Endothelial cell (in vitro differentiated cells): ENCODE results near the gene CBFA2T3. TPM values are rescaled to one million over a fixed set of nuclear protein-coding genes. Genes with fewer than 3 reads are reported as not detected.

Experiments
- DNase-seq: peaks from one replicate; pipeline ENCODE4 v3.0.0; 2021; ENCODE audit warnings: low spot score
- H3K27ac Mint-ChIP-seq: one replicate; pipeline ENCODE4 v1.8.0; 2021; ENCODE audit warnings: mixed read lengths, inconsistent platforms; ENCODE audit not compliant: unreplicated experiment
- H3K27me3 Mint-ChIP-seq: one replicate; pipeline ENCODE4 v1.8.0; 2021; ENCODE audit warnings: mild to moderate bottlenecking, moderate library complexity, mixed read lengths, inconsistent platforms; ENCODE audit not compliant: unreplicated experiment
- H3K36me3 Mint-ChIP-seq: one replicate; pipeline ENCODE4 v1.8.0; 2021; ENCODE audit warnings: mild to moderate bottlenecking, low read depth, mixed read lengths, inconsistent platforms; ENCODE audit not compliant: unreplicated experiment
- H3K4me1 Mint-ChIP-seq: one replicate; pipeline ENCODE4 v1.8.0; 2021; ENCODE audit warnings: mild to moderate bottlenecking, mixed read lengths, inconsistent platforms; ENCODE audit not compliant: unreplicated experiment
- H3K4me3 Mint-ChIP-seq: one replicate; pipeline ENCODE4 v1.8.0; 2021; ENCODE audit warnings: mild to moderate bottlenecking, mixed read lengths, inconsistent platforms; ENCODE audit not compliant: unreplicated experiment
- H3K9me3 Mint-ChIP-seq: one replicate; pipeline ENCODE4 v1.8.0; 2021; ENCODE audit warnings: mixed read lengths, inconsistent platforms; ENCODE audit not compliant: unreplicated experiment
- CTCF ChIP-seq: fragments of 200-600 bp; sonication (generic); IDR thresholded peaks from one replicate; pipeline ENCODE4 v1.5.0; 2021; ENCODE audit warnings: antibody characterized with exemption; ENCODE audit not compliant: unreplicated experiment
- total RNA-seq: library from RNA; stranded (reverse); fragmentation: NEBNext Ultra II Directional; extraction: Animal tissue kit (Norgen Biotek cat#: 25700); gene quantifications from one replicate; pipeline ENCODE4 v1.2.1, GENCODE V29; 2021; ENCODE audit not compliant: unreplicated experiment

CBFA2T3 gene
- total RNA-seq, 1 donor from 2014 or later: 1.6 TPM

- H3K9me3 Mint-ChIP-seq: no peaks in the 10 kb centered on the region
- no peaks in the 10 kb centered on the region for H3K36me3 Mint-ChIP-seq
- no peak for DNase-seq
- H3K4me3 Mint-ChIP-seq: no peak overlapping the region
- H3K4me1 Mint-ChIP-seq: no peaks in the 10 kb centered on the region
- peak overlapping the region; percentile 14 for H3K27ac Mint-ChIP-seq
- H3K27me3 Mint-ChIP-seq: peaks cover 8% of the 10 kb centered on the region
- TF ChIP-seq CTCF: no peak
Observed at GRCh38 chr16:88964636-88965035, 12.4 kb downstream of the CBFA2T3 start.

DNA sequence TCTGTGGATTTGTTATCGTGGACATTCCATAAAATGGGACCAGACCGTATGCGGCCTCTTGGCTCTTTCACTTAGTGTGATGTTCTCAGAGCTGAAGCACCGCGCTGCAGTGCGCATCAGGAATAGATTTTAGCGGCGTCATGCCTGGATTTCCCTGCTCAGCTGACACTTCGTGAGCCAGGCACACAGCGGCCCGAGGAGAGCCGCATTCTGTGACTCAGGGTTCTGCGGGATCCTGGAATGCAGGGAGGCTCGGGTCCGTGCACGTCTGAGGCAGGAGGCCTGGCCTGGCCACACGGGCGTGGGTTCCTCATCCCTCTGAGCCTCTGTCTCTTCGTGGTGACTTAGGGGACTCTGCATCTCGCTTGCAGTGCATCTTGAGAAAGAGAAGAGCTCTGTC is 13.4 kb downstream of the CBFA2T3 start:
- peaks cover 8% of the 10 kb centered on the region for H3K27me3 Mint-ChIP-seq
- no peak for TF ChIP-seq CTCF
- H3K9me3 Mint-ChIP-seq: no peaks in the 10 kb centered on the region
- no peak for DNase-seq
- no peaks in the 10 kb centered on the region for H3K4me1 Mint-ChIP-seq
- H3K4me3 Mint-ChIP-seq: no peak overlapping the region
- H3K36me3 Mint-ChIP-seq: no peaks in the 10 kb centered on the region
- H3K27ac Mint-ChIP-seq: no peak overlapping the region

GRCh38 chr16:88962478-88963152 is 14.4 kb downstream of the CBFA2T3 start:
- no peak overlapping the region for H3K27ac Mint-ChIP-seq

DNA sequence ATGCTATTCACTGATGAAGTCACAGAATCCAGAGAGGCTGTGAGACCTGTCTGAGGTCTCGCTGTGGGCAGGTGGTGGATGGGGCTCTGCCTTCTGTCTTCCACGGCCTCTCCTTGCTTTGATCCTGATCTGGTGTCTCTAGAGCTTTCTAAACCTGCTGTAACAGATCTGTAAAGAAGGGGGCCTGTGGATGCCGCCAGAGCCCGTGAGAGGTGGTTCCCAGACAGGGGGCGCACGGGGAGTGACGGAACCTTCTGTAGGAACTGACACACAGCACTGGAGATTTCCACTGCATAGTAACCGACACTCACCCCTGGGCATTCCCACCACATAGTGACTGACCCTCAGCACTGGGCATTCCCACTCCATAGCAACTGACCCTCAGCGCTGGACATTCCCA is 16.0 kb downstream of the CBFA2T3 start:
- H3K4me3 Mint-ChIP-seq: no peak overlapping the region
- no peaks in the 10 kb centered on the region for H3K4me1 Mint-ChIP-seq
- no peaks in the 10 kb centered on the region for H3K36me3 Mint-ChIP-seq
- TF ChIP-seq CTCF: no peak
- H3K27ac Mint-ChIP-seq: no peak overlapping the region
- H3K27me3 Mint-ChIP-seq: peaks cover 11% of the 10 kb centered on the region
- no peaks in the 10 kb centered on the region for H3K9me3 Mint-ChIP-seq
- no peak for DNase-seq

More at GRCh38 chr16:88962478-88963152, 14.4 kb downstream of the CBFA2T3 start:
- H3K4me3 Mint-ChIP-seq: no peak overlapping the region
- DNase-seq: no peak
- H3K36me3 Mint-ChIP-seq: no peaks in the 10 kb centered on the region
- TF ChIP-seq CTCF: no peak
- H3K9me3 Mint-ChIP-seq: no peaks in the 10 kb centered on the region
- peaks cover 10% of the 10 kb centered on the region for H3K27me3 Mint-ChIP-seq
- no peaks in the 10 kb centered on the region for H3K4me1 Mint-ChIP-seq

DNA sequence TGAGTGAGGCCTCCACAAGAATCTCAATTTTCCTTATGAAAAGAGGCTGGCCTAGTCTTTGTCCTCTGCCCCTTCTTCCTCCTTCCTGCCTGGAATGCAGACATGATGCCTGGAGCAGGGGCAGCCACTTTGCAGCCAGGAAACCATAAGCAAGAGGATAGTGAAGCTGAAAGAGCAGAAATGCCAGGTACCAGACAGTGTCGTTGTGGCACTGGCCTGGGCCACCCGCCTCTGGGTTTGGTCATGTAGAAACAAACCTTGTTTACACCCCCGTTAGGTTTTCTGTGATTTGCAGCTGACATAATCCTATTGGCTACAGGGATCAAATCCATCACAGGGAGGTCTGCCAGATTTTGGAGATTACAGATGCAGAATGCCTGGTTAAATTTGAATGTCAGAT is 16.5 kb downstream of the CBFA2T3 start:
- TF ChIP-seq CTCF: no peak
- Mint-ChIP-seq H3K4me1 (no peaks in the 10 kb centered on the region), H3K36me3 (no peaks in the 10 kb centered on the region), H3K27ac (no peak overlapping the region), H3K9me3 (no peaks in the 10 kb centered on the region), H3K4me3 (no peak overlapping the region), H3K27me3 (peaks cover 11% of the 10 kb centered on the region)
- no peak for DNase-seq
